HepG2 (cell line): ENCODE measurements around the gene FCER1A. TPM values are rescaled to one million over a fixed set of nuclear protein-coding genes. Genes with fewer than 3 reads are reported as not detected.

Source experiments
- ATAC-seq: fragments of 200-7000 bp; cut with Tn5 transposase; 3 replicates; pipeline ENCODE4 v1.9.1; 2020; ENCODE audit warnings: mild to moderate bottlenecking, moderate library complexity
- BruUV-seq: library from RNA; stranded (reverse); fragments of 400-500 nt; replicated peaks from 2 replicates; lab custom pipeline; 2021; lab: Mats Ljungman, UMichigan
- CTCF ChIA-PET: fragments of 300-600 bp; formaldehyde crosslinking; extraction: SDS; loops from one replicate; lab custom pipeline; 2021; ENCODE audit warnings: low total read pairs, inconsistent platforms, low intra/inter-chr PET ratio; lab: Yijun Ruan, JAX
- POLR2A ChIA-PET: fragments of 350-600 bp; sonication (Branson Sonifier 250); formaldehyde crosslinking; loops from one replicate; lab custom pipeline; 2020; ENCODE audit warnings: antibody characterized with exemption, inconsistent platforms; lab: Yijun Ruan, JAX
- DNase-seq: peaks from one replicate; pipeline ENCODE4 v3.0.0-alpha.2; 2015; ENCODE audit warnings: low spot score
- FAIRE-seq: peaks from 3 replicates; lab custom pipeline; 2011; peaks lifted over from hg19 to GRCh38; lab: Jason Lieb, UNC
- H2AFZ ChIP-seq: one replicate; pipeline ENCODE4 v1.6.1; 2011; ENCODE audit warnings: low read length, inconsistent platforms
- H3K27ac ChIP-seq: fragments of 300-600 bp; 3 replicates; pipeline ENCODE4 v1.8.0; 2011; ENCODE audit warnings: mixed run types, mild to moderate bottlenecking, mixed read lengths, low read length, inconsistent platforms; ENCODE audit not compliant: insufficient read depth; ENCODE audit errors: extremely low read length
- H3K27me3 ChIP-seq, 2 experiments: fragments of 200-600 bp in 1 of 2; 2 replicates in 1 of 2; 3 replicates in 1 of 2; pipeline versions ENCODE4 v1.6.0 to v1.8.0; 2011; ENCODE audit warnings: low read length in 2 of 2, mild to moderate bottlenecking in 2 of 2, moderate library complexity in 2 of 2, inconsistent platforms in 1 of 2; ENCODE audit not compliant: insufficient read depth in 2 of 2, control insufficient read depth in 1 of 2
- H3K36me3 ChIP-seq, 2 experiments: fragments of 200-600 bp in 1 of 2; replicated peaks in 1 of 2; 2 replicates in 1 of 2; 3 replicates in 1 of 2; pipeline versions ENCODE4 v1.5.1 to v1.8.0; 2011; ENCODE audit warnings: low read length in 2 of 2, inconsistent platforms in 1 of 2; ENCODE audit not compliant: insufficient read depth in 2 of 2, control insufficient read depth in 1 of 2
- H3K4me1 ChIP-seq: 2 replicates; pipeline ENCODE4 v1.5.1; 2012; ENCODE audit warnings: low read length, inconsistent platforms; ENCODE audit not compliant: insufficient read depth
- H3K4me2 ChIP-seq: 2 replicates; pipeline ENCODE4 v1.6.0; 2011; ENCODE audit warnings: low read depth, low read length, inconsistent platforms
- H3K4me3 ChIP-seq, 3 experiments: fragments of 200-600 bp in 1 of 3; sonication (generic), shearing (Covaris generic) in 1 of 3; replicated peaks in 1 of 3; 2 replicates each; pipeline ENCODE4 v1.5.1; 2011 to 2016; ENCODE audit warnings: low read length in 3 of 3, inconsistent platforms in 2 of 3, low read depth in 2 of 3, mild to moderate bottlenecking in 2 of 3, control low read depth in 1 of 3, mixed read lengths in 1 of 3; ENCODE audit not compliant: insufficient read depth in 1 of 3
- H3K79me2 ChIP-seq: one replicate; pipeline ENCODE4 v1.6.1; 2011; ENCODE audit warnings: low read length, inconsistent platforms; ENCODE audit not compliant: insufficient read depth
- H3K9ac ChIP-seq: 2 replicates; pipeline ENCODE4 v1.6.0; 2011; ENCODE audit warnings: mild to moderate bottlenecking, low read depth, low read length, inconsistent platforms; ENCODE audit not compliant: insufficient read depth
- H3K9me3 ChIP-seq: 2 replicates; pipeline ENCODE4 v1.5.1; 2012; ENCODE audit warnings: mild to moderate bottlenecking, low read length
- H4K20me1 ChIP-seq: 2 replicates; pipeline ENCODE4 v1.6.0; 2011; ENCODE audit warnings: inconsistent platforms, mild to moderate bottlenecking, low read length, moderate library complexity; ENCODE audit not compliant: insufficient read depth
- BRD4 ChIP-seq: sonication (generic); formaldehyde crosslinking; IDR thresholded peaks from 2 replicates; pipeline ENCODE4 v1.4.0; 2020; ENCODE audit warnings: missing genetic modification reagents
- DBP ChIP-seq: sonication (generic); formaldehyde crosslinking; IDR thresholded peaks from 2 replicates; pipeline ENCODE4 v1.4.0; 2020; ENCODE audit warnings: missing genetic modification reagents; ENCODE audit errors: not compliant biosample characterization
- FOXA1 ChIP-seq, 2 experiments: fragments of 450-650 bp in 1 of 2; sonication (generic) in 1 of 2; formaldehyde crosslinking in 1 of 2; IDR thresholded peaks; 2 replicates each; pipeline versions ENCODE4 v1.4.0 to v1.6.1; 2016 to 2020; ENCODE audit warnings: missing genetic modification reagents in 1 of 2
- IRF9 ChIP-seq: sonication (generic); formaldehyde crosslinking; IDR thresholded peaks from 2 replicates; pipeline ENCODE4 v1.8.0; 2022; ENCODE audit warnings: missing genetic modification reagents, mild to moderate bottlenecking, borderline replicate concordance
- REL ChIP-seq: sonication (generic); formaldehyde crosslinking; conservative IDR thresholded peaks from 2 replicates; pipeline ENCODE4 v1.8.0; 2022; ENCODE audit warnings: mild to moderate bottlenecking, missing genetic modification reagents, moderate library complexity
- SRSF9 ChIP-seq: fragments of 200-400 bp; formaldehyde crosslinking; IDR thresholded peaks from 2 replicates; pipeline ENCODE4 v1.6.1; 2018; ENCODE audit warnings: borderline replicate concordance, mild to moderate bottlenecking, low read depth, low read length; ENCODE audit not compliant: insufficient read depth, poor library complexity, severe bottlenecking
- ZNF549 ChIP-seq: sonication (generic); formaldehyde crosslinking; IDR thresholded peaks from 2 replicates; pipeline ENCODE4 v1.5.0; 2020; ENCODE audit warnings: missing genetic modification reagents
- ZZZ3 ChIP-seq: sonication (generic); formaldehyde crosslinking; IDR thresholded peaks from 2 replicates; pipeline ENCODE4 v1.4.0; 2020; ENCODE audit warnings: missing genetic modification reagents, mild to moderate bottlenecking, borderline replicate concordance
- WGBS: methylation state at CpG from one replicate; pipeline ENCODE4 v1.1.6; 2017; ENCODE audit warnings: low lambda C conversion rate; 5-methylcytosine and 5-hydroxymethylcytosine counted together
- in situ Hi-C: cut with HindIII; loops from 2 replicates; pipeline ENCODE4 v1.10.0; 2017; ENCODE audit warnings: low pct_unique_long_range_greater_than_20kb; ENCODE audit not compliant: extremely low pct_ligation_motif_present
- intact Hi-C: fragments of 100-400 bp; cut with micrococcal nuclease; formaldehyde crosslinking; loops from one replicate; pipeline ENCODE4 v1.10.0; 2022; ENCODE audit not compliant: unreplicated experiment
- polyA plus RNA-seq, 8 experiments: library from polyadenylated mRNA; depleted of rRNA in 3 of 8; stranded (reverse) in 7 of 8; unstranded in 1 of 8; fragments of >200 nt; fragmentation: Illumina TruSeq in 4 of 8; extraction: Trizol in 4 of 8; gene quantifications; 2 replicates each; pipeline versions ENCODE4 v1.2.1 to v1.2.3, GENCODE V29; 2011 to 2016; ENCODE audit warnings: low read depth in 4 of 8, missing spikeins in 1 of 8, mixed read lengths in 1 of 8; ENCODE audit not compliant: insufficient read depth in 1 of 8
- total RNA-seq, 5 experiments: library from RNA; depleted of rRNA; stranded (reverse); fragments of >200 nt; fragmentation: Illumina TruSeq; extraction: Trizol; gene quantifications; 2 replicates each; pipeline ENCODE4 v1.2.3, GENCODE V29; 2016; ENCODE audit warnings: low read depth in 1 of 5
- TF ChIP-seq, protein P1 (sequence below): sonication (generic); formaldehyde crosslinking; IDR thresholded peaks from 2 replicates; pipeline ENCODE4 v1.4.0; 2020; ENCODE audit warnings: missing genetic modification reagents
- TF ChIP-seq, protein P2 (sequence below): sonication (generic); formaldehyde crosslinking; IDR thresholded peaks from 2 replicates; pipeline ENCODE4 v1.9.0; 2021; ENCODE audit warnings: missing genetic modification reagents, borderline replicate concordance

Gene FCER1A
- total and polyA plus RNA-seq, 2 of the 13 experiments (the other 11 are each of a cell fraction or from before 2014, with no cell fraction given) = not detected

- TF ChIP-seq, protein P1, sequence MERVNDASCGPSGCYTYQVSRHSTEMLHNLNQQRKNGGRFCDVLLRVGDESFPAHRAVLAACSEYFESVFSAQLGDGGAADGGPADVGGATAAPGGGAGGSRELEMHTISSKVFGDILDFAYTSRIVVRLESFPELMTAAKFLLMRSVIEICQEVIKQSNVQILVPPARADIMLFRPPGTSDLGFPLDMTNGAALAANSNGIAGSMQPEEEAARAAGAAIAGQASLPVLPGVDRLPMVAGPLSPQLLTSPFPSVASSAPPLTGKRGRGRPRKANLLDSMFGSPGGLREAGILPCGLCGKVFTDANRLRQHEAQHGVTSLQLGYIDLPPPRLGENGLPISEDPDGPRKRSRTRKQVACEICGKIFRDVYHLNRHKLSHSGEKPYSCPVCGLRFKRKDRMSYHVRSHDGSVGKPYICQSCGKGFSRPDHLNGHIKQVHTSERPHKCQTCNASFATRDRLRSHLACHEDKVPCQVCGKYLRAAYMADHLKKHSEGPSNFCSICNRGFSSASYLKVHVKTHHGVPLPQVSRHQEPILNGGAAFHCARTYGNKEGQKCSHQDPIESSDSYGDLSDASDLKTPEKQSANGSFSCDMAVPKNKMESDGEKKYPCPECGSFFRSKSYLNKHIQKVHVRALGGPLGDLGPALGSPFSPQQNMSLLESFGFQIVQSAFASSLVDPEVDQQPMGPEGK = no peak
- TF ChIP-seq REL (CRISPR knock-in tag) = no peak
- TF ChIP-seq DBP = no peak
- TF ChIP-seq ZZZ3 (CRISPR knock-in tag) = no peak
- TF ChIP-seq SRSF9 = no peak
- no peak for TF ChIP-seq FOXA1 (IDR thresholded peaks at IDR 0.05)
- TF ChIP-seq FOXA1 (CRISPR knock-in tag; IDR thresholded peaks at IDR 0.05) = no peak
- TF ChIP-seq, all 625 proteins: peak for 0
Measured at GRCh38 chr1:159266832-159267231, 35.3 kb upstream of the FCER1A start (continued).

DNA sequence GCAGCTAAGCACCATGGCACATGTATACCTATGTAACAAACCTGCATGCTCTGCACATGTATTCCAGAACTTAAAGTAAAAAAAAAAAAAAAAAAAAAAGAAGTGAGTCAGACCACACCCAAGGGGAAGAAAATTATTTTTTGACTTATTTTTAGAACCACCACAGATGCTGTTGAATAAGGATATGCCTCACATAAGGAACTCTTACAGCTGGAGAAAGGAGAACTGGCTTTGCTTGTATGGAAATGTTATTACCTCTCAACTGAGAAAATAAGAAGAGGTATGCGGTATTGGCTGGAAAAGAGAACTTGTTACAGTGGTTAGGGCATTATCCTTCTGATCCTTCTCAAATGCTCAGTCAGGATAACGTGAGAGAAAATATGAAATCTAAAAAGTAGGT lies 27.5 kb upstream of the FCER1A start:
- Histone ChIP-seq H3K4me2 (no peak overlapping the region), H3K9ac (no peak overlapping the region), H3K79me2 (no peaks in the 10 kb centered on the region), H3K27ac (no peak overlapping the region), H3K4me3 (no peak overlapping the region), H4K20me1 (no peaks in the 10 kb centered on the region), H3K4me1 (no peaks in the 10 kb centered on the region), H3K9me3 (no peaks in the 10 kb centered on the region), H3K36me3 (no peaks in the 10 kb centered on the region), H2AFZ (no peak overlapping the region), H3K27me3 (no peaks in the 10 kb centered on the region)
- in situ Hi-C loops = no loop called here
- ATAC-seq = no peak
- no peak for DNase-seq
- CTCF ChIA-PET = no interaction called here
- intact Hi-C loops = no loop called here
- BruUV-seq = no TSS peak
- no peak for FAIRE-seq
- 31% methylated on average over 2 of the region's 2 CpGs for WGBS
- POLR2A ChIA-PET = no interaction called here
- TF ChIP-seq IRF9 (CRISPR knock-in tag) = no peak
- no peak for TF ChIP-seq ZNF549 (CRISPR knock-in tag)
- TF ChIP-seq BRD4 (CRISPR knock-in tag) = no peak
- TF ChIP-seq, protein P2, sequence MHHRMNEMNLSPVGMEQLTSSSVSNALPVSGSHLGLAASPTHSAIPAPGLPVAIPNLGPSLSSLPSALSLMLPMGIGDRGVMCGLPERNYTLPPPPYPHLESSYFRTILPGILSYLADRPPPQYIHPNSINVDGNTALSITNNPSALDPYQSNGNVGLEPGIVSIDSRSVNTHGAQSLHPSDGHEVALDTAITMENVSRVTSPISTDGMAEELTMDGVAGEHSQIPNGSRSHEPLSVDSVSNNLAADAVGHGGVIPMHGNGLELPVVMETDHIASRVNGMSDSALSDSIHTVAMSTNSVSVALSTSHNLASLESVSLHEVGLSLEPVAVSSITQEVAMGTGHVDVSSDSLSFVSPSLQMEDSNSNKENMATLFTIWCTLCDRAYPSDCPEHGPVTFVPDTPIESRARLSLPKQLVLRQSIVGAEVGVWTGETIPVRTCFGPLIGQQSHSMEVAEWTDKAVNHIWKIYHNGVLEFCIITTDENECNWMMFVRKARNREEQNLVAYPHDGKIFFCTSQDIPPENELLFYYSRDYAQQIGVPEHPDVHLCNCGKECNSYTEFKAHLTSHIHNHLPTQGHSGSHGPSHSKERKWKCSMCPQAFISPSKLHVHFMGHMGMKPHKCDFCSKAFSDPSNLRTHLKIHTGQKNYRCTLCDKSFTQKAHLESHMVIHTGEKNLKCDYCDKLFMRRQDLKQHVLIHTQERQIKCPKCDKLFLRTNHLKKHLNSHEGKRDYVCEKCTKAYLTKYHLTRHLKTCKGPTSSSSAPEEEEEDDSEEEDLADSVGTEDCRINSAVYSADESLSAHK (CRISPR knock-in tag) = no peak
